HepG2 (cell line): ENCODE results near the gene MTSS2. TPM values are rescaled to one million over a fixed set of nuclear protein-coding genes. Genes with fewer than 3 reads are reported as not detected.

Source experiments
- AGO1 ChIP-seq: fragments of 200-400 bp; formaldehyde crosslinking; IDR thresholded peaks from 2 replicates; pipeline ENCODE4 v1.6.1; 2017; ENCODE audit warnings: mild to moderate bottlenecking, low read depth, low read length, moderate library complexity; ENCODE audit not compliant: poor library complexity, severe bottlenecking
- BORCS8-MEF2B ChIP-seq: sonication (generic); formaldehyde crosslinking; IDR thresholded peaks from 2 replicates; pipeline ENCODE4 v1.8.0; 2022; ENCODE audit warnings: mild to moderate bottlenecking, missing genetic modification reagents
- HIC2 ChIP-seq: sonication (generic); formaldehyde crosslinking; IDR thresholded peaks from 2 replicates; pipeline ENCODE4 v1.9.0; 2022; ENCODE audit warnings: low read depth, missing genetic modification reagents
- KAT8 ChIP-seq: IDR thresholded peaks from 2 replicates; pipeline ENCODE4 v1.6.1; 2016; ENCODE audit warnings: missing genetic modification reagents, missing compliant biosample characterization
- KLF12 ChIP-seq: sonication (generic); formaldehyde crosslinking; IDR thresholded peaks from 2 replicates; pipeline ENCODE4 v1.4.0; 2020; ENCODE audit warnings: missing genetic modification reagents, borderline replicate concordance
- MED1 ChIP-seq: sonication (generic); formaldehyde crosslinking; IDR thresholded peaks from 2 replicates; pipeline ENCODE4 v1.4.0; 2020; ENCODE audit warnings: missing genetic modification reagents
- MEF2D ChIP-seq: sonication (generic); formaldehyde crosslinking; IDR thresholded peaks from 2 replicates; pipeline ENCODE4 v1.5.1; 2020; ENCODE audit warnings: mild to moderate bottlenecking, missing genetic modification reagents
- NR2F2 ChIP-seq: IDR thresholded peaks from 2 replicates; pipeline ENCODE4 v1.6.1; 2012; ENCODE audit warnings: low read depth, inconsistent platforms, borderline replicate concordance
- ONECUT2 ChIP-seq: sonication (generic); formaldehyde crosslinking; IDR thresholded peaks from 2 replicates; pipeline ENCODE4 v1.4.0; 2020; ENCODE audit warnings: missing genetic modification reagents
- PITX1 ChIP-seq: sonication (generic); formaldehyde crosslinking; IDR thresholded peaks from 2 replicates; pipeline ENCODE4 v1.5.1; 2020; ENCODE audit warnings: mild to moderate bottlenecking, missing genetic modification reagents
- RXRB ChIP-seq: IDR thresholded peaks from 2 replicates; pipeline ENCODE4 v1.6.1; 2016; ENCODE audit warnings: borderline replicate concordance, missing genetic modification reagents, missing compliant biosample characterization
- SAP130 ChIP-seq: IDR thresholded peaks from 2 replicates; pipeline ENCODE4 v1.6.1; 2016; ENCODE audit warnings: low read depth
- SIN3A ChIP-seq: IDR thresholded peaks from 2 replicates; pipeline ENCODE4 v1.6.1; 2011; ENCODE audit warnings: low read depth, mild to moderate bottlenecking, control low read depth, low read length, borderline replicate concordance
- SP5 ChIP-seq: IDR thresholded peaks from 2 replicates; pipeline ENCODE4 v1.6.1; 2016; ENCODE audit warnings: low read depth, borderline replicate concordance
- TEAD2 ChIP-seq: sonication (generic); formaldehyde crosslinking; IDR thresholded peaks from 2 replicates; pipeline ENCODE4 v1.9.0; 2021; ENCODE audit warnings: missing genetic modification reagents
- TEAD3 ChIP-seq: optimal IDR thresholded peaks from 2 replicates; pipeline ENCODE3; 2016; ENCODE audit warnings: borderline replicate concordance
- TFDP1 ChIP-seq: IDR thresholded peaks from 2 replicates; pipeline ENCODE4 v1.6.1; 2016; ENCODE audit warnings: missing compliant biosample characterization, missing genetic modification reagents, borderline replicate concordance
- ZNF235 ChIP-seq: sonication (generic); formaldehyde crosslinking; IDR thresholded peaks from 2 replicates; pipeline ENCODE4 v1.8.1; 2023; ENCODE audit warnings: mild to moderate bottlenecking, missing genetic modification reagents, borderline replicate concordance
- ZNF264 ChIP-seq: sonication (generic); formaldehyde crosslinking; IDR thresholded peaks from 2 replicates; pipeline ENCODE4 v1.4.0; 2020; ENCODE audit warnings: missing genetic modification reagents
- ZNF329 ChIP-seq: sonication (generic); formaldehyde crosslinking; IDR thresholded peaks from 2 replicates; pipeline ENCODE4 v1.9.0; 2021; ENCODE audit warnings: low read depth, mild to moderate bottlenecking, missing genetic modification reagents
- ZNF609 ChIP-seq: sonication (generic); formaldehyde crosslinking; IDR thresholded peaks from 2 replicates; pipeline ENCODE4 v1.4.0; 2020; ENCODE audit warnings: mild to moderate bottlenecking, missing genetic modification reagents, borderline replicate concordance
- ZNF776 ChIP-seq: sonication (generic); formaldehyde crosslinking; IDR thresholded peaks from 2 replicates; pipeline ENCODE4 v1.4.0; 2020; ENCODE audit warnings: mild to moderate bottlenecking, missing genetic modification reagents
- polyA plus RNA-seq, 8 experiments: library from polyadenylated mRNA; depleted of rRNA in 3 of 8; stranded (reverse) in 7 of 8; unstranded in 1 of 8; fragments of >200 nt; fragmentation: Illumina TruSeq in 4 of 8; extraction: Trizol in 4 of 8; gene quantifications; 2 replicates each; pipeline versions ENCODE4 v1.2.1 to v1.2.3, GENCODE V29; 2011 to 2016; ENCODE audit warnings: low read depth in 4 of 8, missing spikeins in 1 of 8, mixed read lengths in 1 of 8; ENCODE audit not compliant: insufficient read depth in 1 of 8
- total RNA-seq, 5 experiments: library from RNA; depleted of rRNA; stranded (reverse); fragments of >200 nt; fragmentation: Illumina TruSeq; extraction: Trizol; gene quantifications; 2 replicates each; pipeline ENCODE4 v1.2.3, GENCODE V29; 2016; ENCODE audit warnings: low read depth in 1 of 5

The MTSS2 gene
- total and polyA plus RNA-seq, 2 of the 13 experiments (the other 11 are each of a cell fraction or from before 2014, with no cell fraction given) = 132 to 242 TPM

- 0 out of 2 replicates have a peak, but pooled peaks have one; percentile 6 for TF ChIP-seq KLF12 (CRISPR knock-in tag)
- peak; percentile 86 for TF ChIP-seq SP5
- TF ChIP-seq MEF2D (CRISPR knock-in tag) = peak; percentile 58; the same call in 1 of the 2 replicates
- TF ChIP-seq ZNF264 (CRISPR knock-in tag) = peak; percentile 65
- peak; percentile 68 for TF ChIP-seq SAP130 (CRISPR knock-in tag)
- peak; percentile 51 for TF ChIP-seq RXRB
- peak; percentile 70; the same call in 1 of the 2 replicates for TF ChIP-seq NR2F2
- peak; percentile 53 for TF ChIP-seq MED1 (CRISPR knock-in tag)
- peak; percentile 27; the same call in 1 of the 2 replicates for TF ChIP-seq BORCS8-MEF2B (CRISPR knock-in tag)
- TF ChIP-seq ZNF776 (CRISPR knock-in tag) = peak; percentile 88; the same call in 1 of the 2 replicates
- peak; percentile 90; the same call in 1 of the 2 replicates for TF ChIP-seq ZNF235
- TF ChIP-seq ONECUT2 (CRISPR knock-in tag) = 0 out of 2 replicates have a peak, but pooled peaks have one; percentile 41
- no peak for TF ChIP-seq TEAD2 (CRISPR knock-in tag)
- peak; percentile 96; the same call in 1 of the 2 replicates for TF ChIP-seq HIC2 (CRISPR knock-in tag)
- TF ChIP-seq TEAD3 = peak; percentile 43
- TF ChIP-seq ZNF609 = peak; percentile 53; the same call in 1 of the 2 replicates
- TF ChIP-seq KAT8 (CRISPR knock-in tag) = no peak; the same call in 1 of the 2 replicates
- no peak for TF ChIP-seq SIN3A
- peak; percentile 46; the same call in 1 of the 2 replicates for TF ChIP-seq TFDP1 (CRISPR knock-in tag)
- peak; percentile 42 for TF ChIP-seq AGO1
- 0 out of 2 replicates have a peak, but pooled peaks have one; percentile 49 for TF ChIP-seq ZNF329 (CRISPR knock-in tag)
- TF ChIP-seq PITX1 (CRISPR knock-in tag) = peak; percentile 67
Measured at GRCh38 chr16:70681382-70682238, 4.2 kb downstream of the MTSS2 start (continued).
